HFF-Myc (cell line): ENCODE data around the gene FEZF2.

Experiments
- DNase-seq: peaks from one replicate; pipeline ENCODE4 v3.0.0-alpha.2; 2011; ENCODE audit warnings: low read depth; ENCODE audit errors: extremely low read depth
- H3K4me3 ChIP-seq: replicated peaks from 2 replicates; pipeline ENCODE4 v1.5.1; 2011; ENCODE audit warnings: low read depth, mild to moderate bottlenecking, control low read depth, low read length
- TF ChIP-seq, protein P1 (sequence below): IDR thresholded peaks from 2 replicates; pipeline ENCODE4 v1.5.1; 2012; ENCODE audit warnings: mild to moderate bottlenecking, low read depth, low read length, control low read depth; ENCODE audit errors: missing control alignments

Gene FEZF2

DNA sequence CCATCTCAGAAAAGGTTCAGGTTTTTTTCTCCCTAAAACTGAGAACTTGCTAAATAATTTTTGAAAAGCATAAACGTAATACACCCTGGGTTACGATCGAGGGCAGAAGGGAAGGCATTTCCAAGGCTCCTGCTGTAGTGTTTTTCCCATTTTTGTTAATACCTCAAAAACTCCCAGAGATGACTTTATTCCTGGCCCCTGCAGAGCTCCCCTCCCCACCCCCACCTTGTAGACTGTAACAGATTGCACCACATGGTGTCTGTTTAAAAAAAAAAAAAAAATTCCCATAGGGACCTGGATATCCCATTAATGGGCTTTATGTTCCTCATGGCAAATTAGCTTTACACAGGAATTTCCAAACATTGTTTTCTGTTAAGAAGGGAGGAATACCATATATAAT, 38.2 kb downstream of the FEZF2 start:
- no peak overlapping the region for H3K4me3 ChIP-seq
- TF ChIP-seq, protein P1, sequence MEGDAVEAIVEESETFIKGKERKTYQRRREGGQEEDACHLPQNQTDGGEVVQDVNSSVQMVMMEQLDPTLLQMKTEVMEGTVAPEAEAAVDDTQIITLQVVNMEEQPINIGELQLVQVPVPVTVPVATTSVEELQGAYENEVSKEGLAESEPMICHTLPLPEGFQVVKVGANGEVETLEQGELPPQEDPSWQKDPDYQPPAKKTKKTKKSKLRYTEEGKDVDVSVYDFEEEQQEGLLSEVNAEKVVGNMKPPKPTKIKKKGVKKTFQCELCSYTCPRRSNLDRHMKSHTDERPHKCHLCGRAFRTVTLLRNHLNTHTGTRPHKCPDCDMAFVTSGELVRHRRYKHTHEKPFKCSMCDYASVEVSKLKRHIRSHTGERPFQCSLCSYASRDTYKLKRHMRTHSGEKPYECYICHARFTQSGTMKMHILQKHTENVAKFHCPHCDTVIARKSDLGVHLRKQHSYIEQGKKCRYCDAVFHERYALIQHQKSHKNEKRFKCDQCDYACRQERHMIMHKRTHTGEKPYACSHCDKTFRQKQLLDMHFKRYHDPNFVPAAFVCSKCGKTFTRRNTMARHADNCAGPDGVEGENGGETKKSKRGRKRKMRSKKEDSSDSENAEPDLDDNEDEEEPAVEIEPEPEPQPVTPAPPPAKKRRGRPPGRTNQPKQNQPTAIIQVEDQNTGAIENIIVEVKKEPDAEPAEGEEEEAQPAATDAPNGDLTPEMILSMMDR: no peak
- DNase-seq: no peak

DNA sequence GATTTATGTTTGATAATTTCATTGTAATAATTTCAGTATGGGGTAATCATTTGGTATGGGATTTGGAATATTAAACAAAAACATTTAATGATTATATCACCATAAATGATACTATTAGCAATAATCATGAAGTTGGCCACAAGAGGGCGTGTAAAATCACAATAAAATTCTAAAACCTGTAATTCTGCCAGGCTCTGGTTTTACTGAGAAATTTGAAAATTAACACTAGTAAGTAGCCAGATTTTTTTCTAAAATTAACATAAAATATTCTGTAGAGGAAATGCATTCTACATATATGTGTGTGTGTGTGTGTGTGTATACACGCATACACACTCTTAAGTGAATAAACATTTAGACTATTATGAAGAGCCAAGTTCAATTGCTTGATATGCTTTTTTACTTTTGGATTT, 40.5 kb downstream of the FEZF2 start:
- TF ChIP-seq, protein P1: peak; percentile 24
- peak; percentile 7 for DNase-seq
- H3K4me3 ChIP-seq: no peak overlapping the region

DNA sequence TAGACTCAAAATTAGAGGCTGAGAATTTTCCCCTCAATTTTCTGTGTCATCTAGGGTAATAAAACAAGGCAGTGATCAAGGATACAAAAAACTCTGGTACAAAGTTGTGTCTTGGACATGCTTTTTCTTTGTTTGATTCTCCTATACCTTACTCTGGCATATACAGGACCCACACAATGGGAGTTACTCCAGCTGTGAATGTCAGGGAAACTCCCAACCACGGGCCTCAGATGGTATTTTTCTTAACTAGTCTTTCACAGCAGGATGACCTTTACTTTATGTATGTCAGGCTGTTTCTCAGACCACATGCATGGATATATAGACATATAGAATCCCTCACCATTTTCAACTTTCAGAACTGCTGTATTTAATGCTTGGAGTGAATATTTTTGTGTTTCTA, 41.3 kb downstream of the FEZF2 start:
- H3K4me3 ChIP-seq: no peak overlapping the region
- TF ChIP-seq, protein P1: no peak

DNA sequence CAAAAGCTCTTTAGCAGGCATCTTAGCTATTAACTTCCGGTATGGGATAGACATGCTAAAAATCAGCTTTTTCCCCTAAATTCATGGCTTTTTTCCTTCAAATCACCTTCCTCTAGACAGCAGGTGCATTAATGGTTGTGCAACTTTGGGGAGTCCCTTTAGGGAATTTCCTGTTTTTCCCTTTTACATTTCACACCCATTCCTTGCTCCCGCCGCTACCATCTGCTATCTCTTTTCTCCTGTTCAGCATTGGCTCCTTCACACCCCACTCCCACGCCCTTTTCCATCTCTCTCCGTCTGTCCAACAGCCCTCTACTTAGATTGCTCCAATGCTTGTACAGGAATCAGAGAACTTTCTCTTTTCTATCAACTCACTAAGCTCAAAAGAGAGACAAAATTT, 43.4 kb downstream of the FEZF2 start:
- H3K4me3 ChIP-seq: no peak overlapping the region
- DNase-seq: no peak
- TF ChIP-seq, protein P1: no peak

More for the DNA sequence above, 41.3 kb downstream of the FEZF2 start:
- DNase-seq: no peak

DNA sequence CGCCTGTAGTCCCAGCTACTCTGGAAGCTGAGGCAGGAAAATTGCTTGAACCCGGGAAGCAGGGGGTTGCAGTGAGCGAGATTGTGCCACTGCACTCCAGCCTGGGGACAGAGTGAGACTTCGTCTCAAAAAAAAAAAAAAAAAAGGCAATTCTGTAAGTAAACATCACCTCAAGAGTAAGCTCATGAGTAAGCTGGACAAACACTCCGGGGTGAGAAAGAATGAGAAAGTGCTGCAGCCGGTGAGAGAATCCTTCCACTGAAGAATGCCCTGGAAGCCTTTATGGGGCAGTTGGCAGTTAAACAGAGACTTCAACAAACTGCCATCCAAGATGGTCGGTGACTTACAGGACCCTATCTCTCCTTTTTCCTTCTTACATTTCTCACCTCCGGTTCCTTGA, 47.5 kb downstream of the FEZF2 start:
- no peak for DNase-seq
- TF ChIP-seq, protein P1: no peak

DNA sequence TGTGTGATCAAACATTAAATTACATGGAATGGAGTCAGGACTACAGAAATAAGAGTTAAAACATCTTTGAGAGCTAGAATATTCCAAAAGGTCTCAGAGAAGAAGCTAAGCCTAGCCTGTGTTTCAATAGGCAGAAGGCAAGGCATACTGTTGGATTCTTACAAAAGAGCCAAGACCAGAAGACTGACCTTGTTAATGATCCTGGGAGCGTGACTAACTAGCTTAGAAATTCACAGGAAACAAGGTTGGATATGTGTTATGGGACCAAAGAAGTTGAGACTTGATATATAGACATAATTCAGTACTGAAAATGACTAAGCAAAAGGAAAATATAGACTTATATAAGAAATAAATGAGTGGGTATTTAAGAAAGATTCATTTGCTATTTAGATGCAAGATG, 50.1 kb downstream of the FEZF2 start:
- TF ChIP-seq, protein P1: no peak
- DNase-seq: no peak
- no peak overlapping the region for H3K4me3 ChIP-seq

More for the DNA sequence above, 47.5 kb downstream of the FEZF2 start:
- H3K4me3 ChIP-seq: no peak overlapping the region
